ENCODE data around the gene IPO7. TPM values are rescaled to one million over a fixed set of nuclear protein-coding genes. Genes with fewer than 3 reads are reported as not detected.
A peak's percentile ranks its signal among the peaks of the same experiment; 100 is the strongest.
"Not testable (repeated sequence)": the region's sequence is repeated elsewhere in the genome, so short reads cannot be mapped to it uniquely, and the experiment has no call there.

Gene IPO7
- total and polyA plus RNA-seq, 2 of the 13 experiments (the other 11 are each of a cell fraction or from before 2014, with no cell fraction given), result 59.4 to 98.4 TPM

- TF ChIP-seq, protein P1, sequence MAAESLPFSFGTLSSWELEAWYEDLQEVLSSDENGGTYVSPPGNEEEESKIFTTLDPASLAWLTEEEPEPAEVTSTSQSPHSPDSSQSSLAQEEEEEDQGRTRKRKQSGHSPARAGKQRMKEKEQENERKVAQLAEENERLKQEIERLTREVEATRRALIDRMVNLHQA (CRISPR knock-in tag; IDR thresholded peaks at IDR 0.05), result no peak
Observed at GRCh38 chr11:9448576-9449352, 64.3 kb downstream of the IPO7 start (continued).

GRCh38 chr11:9452023-9452422 is 67.6 kb downstream of the IPO7 start:
- BruUV-seq (replicated peaks); POLR2A ChIA-PET: not testable (repeated sequence)

DNA sequence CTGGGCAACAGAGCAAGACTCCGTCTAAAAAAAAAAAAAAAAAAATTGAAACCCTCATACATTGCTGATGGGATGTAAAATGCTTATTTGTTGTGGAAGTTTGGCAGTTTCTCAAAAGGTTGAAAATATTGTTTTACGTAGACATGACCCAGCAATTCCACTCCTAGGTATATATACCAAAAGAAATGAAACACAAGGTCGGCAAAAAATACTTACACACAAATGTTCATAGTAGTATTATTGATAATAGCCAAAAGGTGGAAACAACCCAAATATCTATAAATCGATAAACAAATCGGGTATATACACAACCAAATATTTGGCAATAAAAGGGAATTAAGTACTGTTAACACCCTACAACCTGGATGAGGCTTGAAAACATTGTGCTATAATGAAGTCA is 71.3 kb downstream of the IPO7 start:
- DNase-seq (ENCODE audit: low spot score), result no peak
- no peak overlapping the region for H3K27ac ChIP-seq (ENCODE audit: extremely low read length, insufficient read depth, low read length)
- no peaks in the 10 kb centered on the region for H4K20me1 ChIP-seq (ENCODE audit: insufficient read depth, low read length)
- no peak for FAIRE-seq
- H3K4me1 ChIP-seq (ENCODE audit: insufficient read depth, low read length), result no peaks in the 10 kb centered on the region
- peaks cover 13% of the 10 kb centered on the region for H3K79me2 ChIP-seq (ENCODE audit: insufficient read depth, low read length)
- H3K36me3 ChIP-seq (replicated peaks in 1 of 2; ENCODE audit: control insufficient read depth in 1 of 2, insufficient read depth in 2 of 2, low read length in 2 of 2), result no peaks in the 10 kb centered on the region
- no peak for TF ChIP-seq ZNF761 (CRISPR knock-in tag; conservative IDR thresholded peaks at IDR 0.05)
- TF ChIP-seq MAFK (conservative IDR thresholded peaks at IDR 0.05 in 1 of 2, IDR thresholded peaks at IDR 0.05 in 1 of 2; ENCODE audit: low read length in 2 of 2), result peak; percentile 33 to 55; a peak in 2 of 4 replicates
- TF ChIP-seq MAFF (IDR thresholded peaks at IDR 0.05; ENCODE audit: low read depth, low read length), result peak; percentile 58; the same call in 1 of the 2 replicates
- no peak overlapping the region for H3K9ac ChIP-seq (ENCODE audit: insufficient read depth, low read depth, low read length)
- H3K4me3 ChIP-seq (replicated peaks in 1 of 3; ENCODE audit: insufficient read depth in 1 of 3, low read depth in 2 of 3, low read length in 3 of 3), result no peak overlapping the region
- ChIA-PET POLR2A (no interaction called here), CTCF (ENCODE audit: low intra/inter-chr PET ratio, low total read pairs) (no interaction called here)
- in situ Hi-C loops (cut with HindIII; ENCODE audit: extremely low pct_ligation_motif_present, low pct_unique_long_range_greater_than_20kb) (no loop called here), intact Hi-C loops (cut with micrococcal nuclease; ENCODE audit: unreplicated experiment) (no loop called here)
- BruUV-seq (replicated peaks), result no TSS peak
- H3K4me2 ChIP-seq (ENCODE audit: low read depth, low read length), result no peak overlapping the region
- no peaks in the 10 kb centered on the region; a peak in 1 of 5 replicates for H3K27me3 ChIP-seq (ENCODE audit: control insufficient read depth in 1 of 2, insufficient read depth in 2 of 2, low read length in 2 of 2)
- no peaks in the 10 kb centered on the region for H3K9me3 ChIP-seq (ENCODE audit: low read length)
- ATAC-seq, result no peak
- 90% methylated on average over 5 of the region's 5 CpGs for WGBS (ENCODE audit: low lambda C conversion rate)
- H2AFZ ChIP-seq (ENCODE audit: low read length), result no peak overlapping the region

More at GRCh38 chr11:9452023-9452422, 67.6 kb downstream of the IPO7 start:
- DNase-seq (ENCODE audit: low spot score); H3K9ac ChIP-seq (ENCODE audit: insufficient read depth, low read depth, low read length); H4K20me1 ChIP-seq (ENCODE audit: insufficient read depth, low read length); H3K36me3 ChIP-seq (replicated peaks in 1 of 2; ENCODE audit: control insufficient read depth in 1 of 2, insufficient read depth in 2 of 2, low read length in 2 of 2); ATAC-seq; intact Hi-C loops (cut with micrococcal nuclease; ENCODE audit: unreplicated experiment); H3K9me3 ChIP-seq (ENCODE audit: low read length); H3K4me1 ChIP-seq (ENCODE audit: insufficient read depth, low read length); H2AFZ ChIP-seq (ENCODE audit: low read length); CTCF ChIA-PET (ENCODE audit: low intra/inter-chr PET ratio, low total read pairs); in situ Hi-C loops (cut with HindIII; ENCODE audit: extremely low pct_ligation_motif_present, low pct_unique_long_range_greater_than_20kb); H3K79me2 ChIP-seq (ENCODE audit: insufficient read depth, low read length); H3K27me3 ChIP-seq (ENCODE audit: control insufficient read depth in 1 of 2, insufficient read depth in 2 of 2, low read length in 2 of 2); H3K4me2 ChIP-seq (ENCODE audit: low read depth, low read length); H3K4me3 ChIP-seq (replicated peaks in 1 of 3; ENCODE audit: insufficient read depth in 1 of 3, low read depth in 2 of 3, low read length in 3 of 3); H3K27ac ChIP-seq (ENCODE audit: extremely low read length, insufficient read depth, low read length); FAIRE-seq: not testable (repeated sequence)
- 89% methylated on average over 6 of the region's 7 CpGs for WGBS (ENCODE audit: low lambda C conversion rate)
- 0 out of 2 replicates have a peak, but pooled peaks have one; percentile 36 for TF ChIP-seq ZNF33A (CRISPR knock-in tag; IDR thresholded peaks at IDR 0.05; ENCODE audit: borderline replicate concordance)

Data from HepG2 (cell line).